Measurements from ENCODE around the gene SPATA2L.

SPATA2L gene

GRCh38 chr16:89733322-89733721 is 31.8 kb upstream of the SPATA2L start:
- TF ChIP-seq, protein P1, sequence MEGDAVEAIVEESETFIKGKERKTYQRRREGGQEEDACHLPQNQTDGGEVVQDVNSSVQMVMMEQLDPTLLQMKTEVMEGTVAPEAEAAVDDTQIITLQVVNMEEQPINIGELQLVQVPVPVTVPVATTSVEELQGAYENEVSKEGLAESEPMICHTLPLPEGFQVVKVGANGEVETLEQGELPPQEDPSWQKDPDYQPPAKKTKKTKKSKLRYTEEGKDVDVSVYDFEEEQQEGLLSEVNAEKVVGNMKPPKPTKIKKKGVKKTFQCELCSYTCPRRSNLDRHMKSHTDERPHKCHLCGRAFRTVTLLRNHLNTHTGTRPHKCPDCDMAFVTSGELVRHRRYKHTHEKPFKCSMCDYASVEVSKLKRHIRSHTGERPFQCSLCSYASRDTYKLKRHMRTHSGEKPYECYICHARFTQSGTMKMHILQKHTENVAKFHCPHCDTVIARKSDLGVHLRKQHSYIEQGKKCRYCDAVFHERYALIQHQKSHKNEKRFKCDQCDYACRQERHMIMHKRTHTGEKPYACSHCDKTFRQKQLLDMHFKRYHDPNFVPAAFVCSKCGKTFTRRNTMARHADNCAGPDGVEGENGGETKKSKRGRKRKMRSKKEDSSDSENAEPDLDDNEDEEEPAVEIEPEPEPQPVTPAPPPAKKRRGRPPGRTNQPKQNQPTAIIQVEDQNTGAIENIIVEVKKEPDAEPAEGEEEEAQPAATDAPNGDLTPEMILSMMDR (IDR thresholded peaks at IDR 0.05), result no peak

- TF ChIP-seq, protein P1 (IDR thresholded peaks at IDR 0.05), result no peak
Measured at GRCh38 chr16:89732918-89733242, 31.4 kb upstream of the SPATA2L start.

DNA sequence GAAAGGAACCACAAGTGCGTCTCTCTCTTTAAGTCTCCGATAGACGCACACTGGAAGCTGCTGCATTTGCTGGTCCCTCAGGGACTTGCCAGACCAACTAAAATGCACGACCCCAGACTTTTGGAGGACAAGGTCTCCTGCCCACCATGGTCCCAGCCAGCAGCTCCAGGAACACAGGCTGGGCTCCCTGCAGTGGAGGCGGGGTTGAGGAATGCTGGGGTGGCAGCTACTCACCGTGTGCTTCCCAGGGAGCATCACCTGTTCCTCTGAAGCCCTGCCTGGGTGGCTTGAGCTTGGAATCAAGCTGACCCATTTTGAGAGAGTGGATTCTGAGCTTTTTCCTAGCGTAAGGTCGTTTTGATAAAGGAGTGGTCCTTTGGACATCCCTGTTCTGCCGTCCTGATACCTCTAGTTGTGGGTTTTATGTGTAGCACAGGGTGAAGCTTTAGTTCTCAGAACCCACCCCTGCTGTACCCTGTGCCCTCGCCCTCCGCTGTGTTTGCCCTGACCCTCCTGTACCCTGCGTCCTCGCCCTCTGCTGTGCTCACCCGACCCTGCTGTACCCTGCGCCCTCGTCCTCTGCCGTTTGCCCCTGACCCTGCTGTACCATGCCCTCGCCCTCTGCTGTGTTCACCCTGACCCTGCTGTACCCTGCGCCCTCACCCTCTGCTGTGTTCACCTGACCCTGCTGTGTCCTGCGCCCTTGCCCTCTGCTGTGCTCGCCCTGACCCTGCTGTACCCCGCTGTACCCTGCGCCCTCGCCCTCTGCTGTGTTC is 30.8 kb upstream of the SPATA2L start:
- TF ChIP-seq, protein P1 (IDR thresholded peaks at IDR 0.05), result no peak

DNA sequence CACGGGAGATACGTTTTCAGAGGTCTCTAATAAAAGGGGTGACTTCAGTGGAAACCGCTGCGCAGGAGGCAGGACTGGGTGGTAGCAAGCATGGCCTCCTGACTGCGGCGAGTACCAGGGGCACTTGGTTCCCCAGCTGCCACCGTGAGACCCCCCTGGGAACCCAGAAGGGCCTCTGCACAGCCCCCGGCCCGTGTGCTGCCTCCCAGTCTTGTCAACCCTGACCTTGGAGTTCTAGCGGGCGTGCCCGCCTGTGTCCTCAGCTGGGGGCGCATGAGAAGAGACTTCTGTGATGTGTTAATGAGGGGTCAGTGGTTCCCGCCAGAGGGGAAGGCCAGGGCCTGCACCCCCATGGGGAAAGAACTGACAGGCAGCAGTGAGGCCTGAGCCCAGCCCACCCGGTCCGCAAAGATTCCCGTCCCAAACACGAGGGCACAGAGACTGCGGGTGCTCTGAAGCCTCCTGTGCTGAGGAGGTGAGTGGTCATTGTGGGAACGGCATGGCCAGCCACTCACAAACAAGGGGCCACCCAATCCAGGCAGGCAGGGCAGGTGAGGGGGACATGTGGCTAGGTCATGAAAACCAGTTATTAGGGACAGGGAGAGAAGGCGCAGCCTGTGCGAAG is 29.2 kb upstream of the SPATA2L start:
- TF ChIP-seq, protein P1 (IDR thresholded peaks at IDR 0.05), result no peak

DNA sequence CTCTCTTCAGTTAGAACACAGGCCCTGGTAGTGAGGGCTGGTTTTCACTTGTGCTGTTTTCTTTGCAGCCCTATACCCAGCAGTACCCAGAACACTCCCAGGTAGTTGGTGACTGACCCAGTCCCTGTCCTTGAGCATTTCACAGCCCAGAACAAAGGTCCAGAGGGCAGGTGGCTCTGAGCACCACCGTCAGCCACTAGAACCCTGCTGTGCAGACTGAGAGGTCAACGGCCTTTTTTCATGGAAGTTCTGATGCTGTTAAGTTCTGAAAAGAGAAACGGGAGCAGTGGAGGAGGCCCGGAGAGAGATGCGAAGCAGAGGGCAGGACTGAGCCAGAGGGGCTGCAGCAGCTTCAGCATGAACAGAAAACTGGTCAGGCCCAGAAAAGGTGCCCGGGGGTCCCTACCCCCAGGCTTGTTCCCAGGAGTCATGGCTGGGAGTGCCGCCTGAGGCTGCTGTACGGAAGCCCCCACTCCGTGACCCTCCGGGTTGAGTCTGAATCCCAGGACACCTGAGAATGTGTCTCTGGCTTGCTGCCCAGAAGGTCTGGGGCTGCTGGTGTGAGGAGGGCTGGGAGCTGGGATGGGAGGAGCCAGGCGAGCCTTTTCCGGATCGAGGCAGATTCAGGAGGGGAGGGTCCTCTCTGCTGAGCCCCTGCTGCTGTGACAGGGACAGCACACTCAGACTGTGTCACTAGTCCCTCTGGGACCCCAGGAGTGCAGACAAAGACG is 28.5 kb upstream of the SPATA2L start:
- TF ChIP-seq, protein P1 (IDR thresholded peaks at IDR 0.05), result no peak

DNA sequence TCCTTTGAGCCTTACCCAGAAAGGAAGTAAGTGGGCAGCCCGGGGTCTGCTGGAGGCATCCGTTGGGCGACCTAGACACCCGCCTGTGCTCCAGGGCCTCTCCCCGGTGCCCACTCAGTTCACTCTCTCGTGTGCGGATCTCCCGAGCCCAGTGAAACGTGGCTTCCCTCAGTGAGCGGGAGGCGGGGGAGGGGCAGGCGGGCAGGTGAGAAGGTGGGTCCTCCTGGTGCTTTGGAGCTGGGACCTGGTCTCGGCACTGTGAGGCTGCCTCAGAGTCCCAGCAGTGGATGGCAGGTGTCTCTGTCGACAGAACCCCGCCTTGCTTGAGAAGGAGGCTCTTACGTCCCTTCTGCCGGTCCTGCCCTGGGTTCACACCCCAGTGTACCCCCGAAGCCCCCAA is 27.8 kb upstream of the SPATA2L start:
- TF ChIP-seq, protein P1 (IDR thresholded peaks at IDR 0.05), result no peak

- TF ChIP-seq, protein P1 (IDR thresholded peaks at IDR 0.05), result no peak
Measured at GRCh38 chr16:89727406-89728120, 26.1 kb upstream of the SPATA2L start.

Data from LNCAP (cell line).